ENCODE results near the gene SLC13A3.

SLC13A3 gene

DNA sequence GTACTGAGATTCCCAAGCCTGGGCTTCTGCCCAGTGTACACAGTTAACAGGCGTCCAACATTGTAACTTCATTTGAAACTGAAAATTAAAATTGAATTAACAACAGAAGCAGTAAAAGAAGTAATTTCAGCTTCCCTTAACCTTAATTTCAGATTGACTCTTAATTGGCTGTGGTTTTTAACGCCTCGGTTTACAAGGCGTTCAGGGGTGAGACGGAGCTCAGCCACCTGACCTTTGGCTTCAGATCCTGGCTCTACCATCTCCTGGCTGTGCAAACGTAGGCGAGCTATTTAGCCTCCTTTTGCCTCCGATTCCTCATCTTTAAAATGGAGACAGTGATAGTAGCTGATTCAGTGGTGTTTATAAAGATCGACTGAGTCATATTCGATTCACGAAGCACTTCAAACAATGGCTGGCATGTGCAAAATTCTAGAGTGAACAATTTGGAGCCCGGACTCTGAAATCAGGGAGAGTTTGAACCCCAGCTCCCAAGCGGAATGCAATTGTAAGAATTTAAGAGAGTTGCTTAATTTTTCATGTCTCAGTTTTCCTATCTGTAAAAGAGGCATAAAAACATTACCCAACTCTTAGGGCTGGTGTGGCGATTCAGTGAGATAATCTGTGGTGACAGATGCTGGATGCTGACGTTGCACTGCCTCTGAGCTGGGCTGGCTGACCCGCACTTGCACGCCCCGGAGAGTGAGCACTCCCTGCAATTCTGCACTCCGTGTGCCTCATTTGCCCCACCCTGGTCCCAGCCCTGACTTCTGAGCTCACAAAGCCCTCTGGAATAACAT is 77.3 kb downstream of the SLC13A3 start:
- DNase-seq = no peak

DNA sequence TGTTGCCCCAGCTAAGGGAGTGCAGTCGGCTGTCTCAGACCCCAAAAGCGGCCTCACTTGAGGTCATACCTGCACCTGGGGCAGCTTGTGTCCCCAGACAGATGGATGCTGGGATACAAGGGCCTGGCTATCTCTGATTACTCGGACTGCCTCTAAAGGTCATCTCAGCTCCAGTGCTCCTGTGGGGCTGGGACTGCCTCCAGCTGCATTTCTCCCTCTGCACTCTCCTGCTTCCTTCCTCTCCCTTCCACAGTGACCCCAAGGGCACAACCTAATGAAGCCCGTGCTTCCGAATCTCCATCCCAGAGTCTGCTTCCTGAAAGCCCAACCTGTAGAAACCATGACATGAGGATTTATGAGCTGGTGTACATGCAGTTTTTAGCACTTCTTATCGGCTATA is 78.0 kb downstream of the SLC13A3 start:
- DNase-seq = no peak

DNA sequence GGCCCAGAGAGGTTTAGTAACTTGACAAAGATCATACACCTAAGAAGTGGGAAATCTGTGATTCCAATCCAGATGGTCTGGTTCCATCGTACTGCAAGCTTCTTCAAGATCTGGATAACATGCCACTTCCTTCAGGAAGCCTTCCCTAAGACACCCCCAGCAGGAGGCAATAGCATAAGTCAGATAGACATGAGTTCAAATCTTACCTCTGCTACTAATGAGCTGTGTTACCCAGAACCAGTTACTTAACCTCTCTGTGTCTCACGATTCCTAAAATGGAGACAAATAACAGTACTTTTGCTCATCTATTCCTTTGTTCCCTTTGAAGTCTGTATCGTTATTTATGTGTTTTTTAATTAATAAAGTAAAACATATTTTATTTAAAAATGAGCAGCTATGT is 78.5 kb downstream of the SLC13A3 start:
- no peak for DNase-seq

DNA sequence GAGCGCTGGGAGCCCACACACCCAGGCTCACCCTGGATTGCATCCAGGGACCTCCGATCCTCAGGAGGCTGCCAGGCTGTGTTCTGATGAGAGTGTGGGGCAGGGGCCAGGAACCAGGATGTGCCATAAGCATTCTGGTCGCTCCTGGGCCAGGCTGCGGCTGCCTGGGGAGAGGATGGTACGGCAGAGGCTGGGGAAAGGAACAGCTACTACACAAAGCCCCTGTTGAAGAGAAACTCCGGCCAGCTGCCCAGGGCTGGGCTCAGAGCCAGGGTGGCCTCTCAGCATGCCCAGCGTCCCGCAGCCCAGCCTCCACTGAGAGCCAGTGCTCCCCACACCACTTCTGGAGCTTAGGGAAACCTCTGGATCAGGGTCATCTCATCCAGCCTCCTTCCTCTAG is 79.1 kb downstream of the SLC13A3 start:
- no peak for DNase-seq

DNA sequence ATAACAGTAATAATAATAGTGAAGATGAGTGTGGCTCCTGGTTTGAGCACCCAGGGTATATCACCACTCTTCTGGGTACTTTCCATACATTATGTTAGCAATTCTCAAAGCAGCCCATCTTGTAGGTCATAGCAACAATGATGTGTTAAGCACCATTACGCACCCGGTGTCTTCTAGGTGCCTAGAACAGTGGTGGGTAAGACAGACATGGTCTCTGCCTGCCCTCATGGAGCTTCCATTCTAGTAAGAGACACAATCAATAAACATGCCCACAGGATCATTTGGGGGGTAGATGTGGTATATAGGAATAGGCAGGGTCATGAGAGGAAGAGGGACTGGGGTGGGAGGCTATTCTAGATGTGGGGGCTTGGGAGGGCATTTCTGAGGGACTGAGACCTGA is 79.8 kb downstream of the SLC13A3 start:
- no peak for DNase-seq

DNA sequence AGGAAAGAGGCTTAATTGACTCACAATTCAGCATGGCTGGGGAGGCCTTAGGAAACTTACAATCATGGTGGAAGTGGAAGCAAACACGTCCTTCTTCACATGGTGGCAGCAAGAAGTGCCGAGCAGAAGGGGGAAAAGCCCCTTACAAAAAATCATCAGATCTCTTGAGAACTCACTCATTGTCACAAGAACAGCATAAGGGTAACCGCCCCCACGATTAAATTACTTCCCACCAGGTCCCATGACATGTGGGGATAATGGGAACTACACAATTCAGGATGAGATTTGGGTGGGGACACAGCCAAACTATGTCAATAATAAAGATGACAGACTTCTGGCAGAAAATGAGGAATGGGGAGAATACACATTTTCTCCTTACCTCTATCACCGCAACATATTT is 80.3 kb downstream of the SLC13A3 start:
- no peak for DNase-seq

DNA sequence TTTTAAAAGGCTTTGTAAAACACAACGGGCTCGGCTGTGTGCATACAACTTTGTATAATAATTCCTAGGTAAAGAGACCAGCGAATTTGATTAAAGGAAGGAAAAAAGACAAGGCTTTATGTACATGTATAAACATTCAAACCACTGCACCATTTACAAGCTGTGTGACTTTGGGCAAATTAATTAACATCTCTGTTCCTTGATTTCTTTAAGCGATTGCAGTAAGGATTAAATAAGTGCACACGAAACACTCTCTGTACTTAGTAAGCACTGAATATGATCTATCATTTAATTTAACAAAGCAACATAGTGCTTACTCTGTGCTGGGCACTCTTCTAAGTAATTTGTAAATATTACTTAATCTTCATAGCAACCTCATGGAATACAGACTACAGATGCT is 81.3 kb downstream of the SLC13A3 start:
- no peak for DNase-seq

DNA sequence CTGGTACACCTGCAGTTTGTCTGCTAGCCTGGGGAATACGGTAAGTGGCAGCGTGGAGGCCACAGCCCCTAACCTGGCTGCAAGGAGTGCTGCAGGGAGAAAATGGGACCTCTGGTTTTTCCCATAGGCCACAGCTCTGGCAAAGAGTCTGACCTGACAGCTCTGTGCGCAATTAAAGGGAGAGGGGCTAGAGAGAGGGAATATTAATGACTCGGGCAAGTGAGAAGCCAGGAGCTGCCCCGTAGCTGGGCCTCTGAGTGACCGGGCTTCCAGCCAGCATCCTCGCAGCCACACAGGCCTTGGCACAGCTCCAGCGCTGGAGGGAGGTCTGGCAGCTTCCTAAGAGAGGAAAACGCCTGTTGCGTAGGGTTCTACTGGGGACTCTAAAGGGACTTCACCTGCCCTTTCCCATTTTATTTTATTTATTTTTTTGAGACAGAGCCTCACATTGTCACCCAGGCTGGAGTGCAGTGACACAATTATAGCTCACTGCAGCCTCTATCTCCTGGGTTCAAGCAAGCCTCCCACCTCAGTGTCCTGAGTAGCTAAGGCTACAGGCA is 82.6 kb downstream of the SLC13A3 start:
- DNase-seq = no peak

DNA sequence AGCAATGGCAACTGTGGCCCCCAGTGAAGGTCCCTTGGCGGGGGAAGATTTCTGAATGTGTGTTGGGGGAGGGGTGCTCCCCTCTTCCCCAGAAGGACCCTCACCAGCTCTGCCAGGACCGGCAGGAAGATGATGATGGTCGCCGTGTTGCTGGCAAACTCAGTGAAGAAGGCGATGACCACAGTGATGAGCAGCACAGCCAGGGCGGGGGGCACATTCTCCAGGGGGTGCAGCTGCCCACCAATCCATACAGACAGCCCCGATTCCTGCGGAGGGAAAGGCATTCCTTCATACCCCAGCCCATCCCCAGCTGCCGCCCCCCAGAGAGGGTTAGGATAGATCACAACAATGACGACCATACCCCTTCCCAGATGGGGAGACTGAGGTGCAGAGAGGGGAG is 85.1 kb downstream of the SLC13A3 start:
- DNase-seq = no peak

DNA sequence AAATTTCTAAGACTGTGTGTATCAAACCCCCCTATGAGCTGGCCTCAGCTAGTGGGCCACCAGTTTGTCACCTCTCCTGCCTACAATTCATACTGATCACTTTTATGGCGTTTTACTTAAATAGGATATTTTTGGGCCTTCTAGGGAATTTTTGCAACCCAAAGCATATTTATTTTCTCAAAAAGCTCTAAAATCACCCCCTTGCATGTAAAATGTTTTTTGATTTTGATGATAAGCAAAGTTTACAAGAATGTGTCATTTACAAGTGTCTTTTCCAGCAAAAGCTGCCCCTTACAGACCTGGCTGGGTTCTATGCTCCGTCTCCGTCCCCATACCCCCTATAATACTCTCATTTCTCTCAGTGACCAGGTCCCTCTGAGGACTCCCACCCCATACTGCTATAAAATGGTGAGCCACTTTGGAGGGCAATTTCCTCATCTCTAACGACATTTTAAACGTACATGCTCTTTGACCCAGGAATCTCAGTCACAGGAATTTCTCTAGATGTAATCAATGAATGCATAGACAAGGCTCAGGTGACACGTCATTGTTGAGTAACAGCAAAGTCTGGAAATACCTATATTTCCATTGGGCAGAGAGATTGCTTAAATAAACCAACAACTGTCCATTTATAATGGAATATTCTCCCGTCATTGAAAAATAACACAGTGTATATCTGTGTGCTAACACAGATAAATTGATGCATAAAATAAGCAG is 86.9 kb downstream of the SLC13A3 start:
- DNase-seq = no peak

DNA sequence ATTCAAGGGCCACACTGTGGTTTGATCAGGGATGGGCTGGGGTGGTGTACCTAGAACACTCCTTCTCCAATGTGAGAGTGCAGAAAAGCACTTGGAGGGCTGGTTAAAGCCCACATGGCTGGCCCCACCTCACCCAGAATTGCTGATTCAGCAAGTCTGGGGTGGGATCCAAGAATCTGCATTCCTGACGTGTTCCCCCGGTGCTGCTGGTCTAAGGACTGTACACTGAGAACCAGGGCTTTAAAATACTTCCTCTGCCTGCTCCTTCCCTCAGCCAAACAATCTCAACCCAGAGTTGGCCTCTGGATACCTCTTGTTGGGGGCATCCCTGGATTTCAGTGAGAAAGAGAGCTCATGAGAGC is 87.4 kb downstream of the SLC13A3 start:
- no peak for DNase-seq

DNA sequence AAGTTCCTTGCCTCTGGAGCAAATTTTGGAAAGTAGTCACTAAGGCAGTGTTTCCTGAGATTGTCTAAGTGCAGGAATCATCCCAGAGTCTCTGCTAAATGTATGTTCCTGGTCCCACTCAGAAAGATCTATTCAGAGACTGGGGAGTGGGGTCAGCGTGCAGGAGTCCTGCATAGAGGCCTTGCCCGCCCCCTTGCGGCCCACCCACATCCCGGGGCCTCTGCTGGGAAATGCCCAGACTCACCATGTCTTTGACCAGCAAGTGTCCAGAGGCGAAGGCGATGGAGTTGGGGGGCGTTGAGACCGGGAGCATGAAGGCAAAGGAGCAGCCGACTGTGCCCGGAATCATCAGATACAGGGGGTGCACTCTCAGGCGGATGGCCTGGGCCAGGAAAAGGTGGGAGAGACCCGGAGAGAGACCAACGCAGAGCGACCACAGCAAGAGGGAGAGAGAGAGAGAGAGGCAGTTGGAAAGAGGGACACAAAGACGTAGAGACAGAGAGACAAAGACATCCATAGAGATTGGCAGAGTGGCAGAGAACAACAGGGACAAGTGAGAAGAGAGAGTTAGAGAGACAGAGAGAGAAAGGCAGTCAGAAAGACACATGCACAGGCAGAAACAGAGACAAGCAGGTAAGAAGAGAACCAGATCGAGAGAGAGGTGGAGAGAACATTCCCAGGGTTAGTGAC is 87.9 kb downstream of the SLC13A3 start:
- no peak for DNase-seq

DNA sequence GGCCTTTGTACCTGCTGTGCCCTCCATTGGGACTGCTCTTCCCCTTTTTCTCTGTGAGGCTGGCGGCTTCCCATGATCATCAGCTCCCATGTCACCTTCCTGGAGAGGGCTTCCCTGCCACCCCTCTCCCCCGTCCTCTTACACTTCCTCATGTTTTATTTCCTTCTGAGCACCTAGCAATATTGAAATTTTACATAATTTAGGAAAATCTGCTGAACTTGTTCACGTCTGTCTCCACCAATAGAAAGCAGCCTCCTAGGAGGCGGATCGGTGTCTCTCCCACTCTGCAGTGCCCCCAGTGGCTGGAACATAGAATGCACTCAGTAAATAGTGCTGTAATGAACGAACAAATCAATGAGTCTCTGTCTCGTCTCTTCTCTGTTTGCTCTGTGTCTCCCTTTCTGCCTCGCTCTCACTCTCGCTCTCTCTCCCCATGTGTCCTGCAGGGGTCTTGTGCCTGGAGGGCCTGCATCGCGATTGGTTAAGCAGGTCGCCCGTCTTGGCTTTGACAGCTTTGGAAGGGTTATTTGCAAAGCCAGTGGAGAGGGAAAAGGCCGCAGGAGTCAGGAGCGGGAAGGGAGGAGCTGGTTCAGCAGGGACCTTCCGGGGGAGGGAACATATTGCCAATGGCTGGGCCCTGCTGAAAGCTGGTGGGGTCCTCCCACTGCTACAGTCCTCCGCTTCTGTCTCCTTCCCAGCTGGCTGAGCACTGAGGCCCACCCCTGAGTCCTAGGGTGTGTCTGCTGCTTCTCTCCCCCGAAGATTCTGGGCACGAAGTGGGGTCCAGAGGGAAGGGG is 88.7 kb downstream of the SLC13A3 start:
- DNase-seq = peak; percentile 84

DNA sequence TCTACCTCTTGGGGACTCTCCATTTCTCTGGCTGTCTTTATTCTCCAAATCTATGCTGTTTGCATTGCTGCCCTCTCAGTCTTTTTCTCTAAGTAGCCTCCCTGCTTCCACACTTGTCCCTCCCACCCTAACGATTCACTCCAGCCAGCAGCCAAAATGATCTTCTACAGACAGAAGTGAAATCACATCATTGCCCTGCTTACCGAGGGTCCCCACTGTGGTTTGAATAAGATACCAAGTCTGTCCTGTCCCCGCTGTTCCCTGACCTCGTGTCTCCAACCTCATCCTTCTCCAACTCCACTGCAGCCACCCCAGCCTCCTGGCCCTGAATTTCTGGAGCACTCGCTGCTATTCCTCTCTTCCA is 89.3 kb downstream of the SLC13A3 start:
- no peak for DNase-seq

DNA sequence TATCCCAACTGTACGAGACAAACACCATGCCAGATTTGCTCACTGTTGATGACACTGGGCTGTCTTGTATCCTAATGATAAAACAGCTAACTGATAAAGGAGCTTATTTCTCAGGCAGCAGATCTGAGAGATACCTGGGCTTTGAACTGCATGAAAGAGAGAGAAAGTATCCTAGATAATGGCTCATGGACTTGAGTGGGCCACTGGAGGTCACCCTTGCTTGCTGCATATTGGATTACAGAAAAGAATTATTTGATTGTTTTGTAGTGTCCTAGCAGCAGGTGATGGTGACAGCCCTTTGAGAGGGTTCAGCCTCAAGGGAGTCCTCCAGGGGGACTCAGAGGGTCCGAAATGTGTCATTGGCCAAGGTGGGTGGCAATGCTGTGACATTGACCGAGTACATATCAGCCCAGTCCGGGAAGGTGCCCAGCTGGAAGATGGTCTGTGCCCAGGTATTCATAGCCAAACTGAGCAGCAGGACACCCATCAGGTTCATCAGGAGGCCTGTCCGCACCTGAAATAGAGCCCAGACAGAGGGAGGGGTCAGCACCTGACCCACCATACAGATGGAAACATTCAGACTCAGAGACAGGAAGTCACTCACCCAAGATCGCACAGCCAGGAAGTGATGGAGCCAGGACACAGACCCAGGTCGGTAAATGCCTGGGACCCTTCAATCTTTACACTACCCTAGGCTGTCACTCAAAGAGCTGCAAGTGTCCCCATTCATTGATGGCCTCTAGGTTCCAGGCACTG is 91.4 kb downstream of the SLC13A3 start:
- DNase-seq = no peak

DNA sequence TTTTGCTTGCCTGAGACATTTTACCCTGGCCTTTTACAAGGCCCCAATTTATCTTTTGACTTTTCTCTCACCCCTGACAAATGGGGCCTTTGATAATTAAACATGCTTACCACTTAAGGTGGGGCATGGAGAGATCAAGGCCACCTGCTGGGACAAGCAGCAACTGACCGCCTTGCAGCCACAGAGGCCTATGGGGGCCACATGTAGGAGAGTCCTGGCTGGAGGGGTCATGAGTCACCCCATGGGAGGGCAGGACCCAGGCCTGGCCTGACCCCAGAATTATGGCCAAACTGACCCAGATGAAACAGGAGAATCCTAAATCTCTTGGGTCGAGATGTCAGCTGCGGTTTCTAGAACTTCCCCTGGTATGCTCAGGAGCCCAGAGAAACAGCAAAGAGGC is 92.3 kb downstream of the SLC13A3 start:
- no peak for DNase-seq

DNA sequence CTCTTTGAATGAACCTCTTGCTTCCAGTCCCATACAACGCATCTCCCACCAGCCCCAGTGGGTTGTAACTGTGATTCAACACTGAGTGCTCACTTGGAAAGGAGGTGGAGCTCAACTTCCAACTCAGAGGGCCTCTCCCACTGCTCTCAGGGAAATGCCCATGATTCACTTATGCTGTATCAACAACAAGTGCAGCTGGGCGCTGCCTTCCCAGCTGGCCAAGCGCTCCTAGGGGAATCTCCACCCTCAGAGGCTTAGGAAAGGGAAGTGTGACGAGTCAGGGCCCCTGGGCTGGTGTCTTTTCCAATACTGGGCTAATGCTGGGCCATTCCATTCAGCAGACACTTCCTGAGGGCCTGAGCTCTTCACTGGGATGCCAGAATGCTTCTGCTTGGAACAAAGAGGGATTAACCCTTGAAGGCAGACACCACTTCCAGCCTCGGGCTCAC is 92.7 kb downstream of the SLC13A3 start:
- peak; percentile 56 for DNase-seq

DNA sequence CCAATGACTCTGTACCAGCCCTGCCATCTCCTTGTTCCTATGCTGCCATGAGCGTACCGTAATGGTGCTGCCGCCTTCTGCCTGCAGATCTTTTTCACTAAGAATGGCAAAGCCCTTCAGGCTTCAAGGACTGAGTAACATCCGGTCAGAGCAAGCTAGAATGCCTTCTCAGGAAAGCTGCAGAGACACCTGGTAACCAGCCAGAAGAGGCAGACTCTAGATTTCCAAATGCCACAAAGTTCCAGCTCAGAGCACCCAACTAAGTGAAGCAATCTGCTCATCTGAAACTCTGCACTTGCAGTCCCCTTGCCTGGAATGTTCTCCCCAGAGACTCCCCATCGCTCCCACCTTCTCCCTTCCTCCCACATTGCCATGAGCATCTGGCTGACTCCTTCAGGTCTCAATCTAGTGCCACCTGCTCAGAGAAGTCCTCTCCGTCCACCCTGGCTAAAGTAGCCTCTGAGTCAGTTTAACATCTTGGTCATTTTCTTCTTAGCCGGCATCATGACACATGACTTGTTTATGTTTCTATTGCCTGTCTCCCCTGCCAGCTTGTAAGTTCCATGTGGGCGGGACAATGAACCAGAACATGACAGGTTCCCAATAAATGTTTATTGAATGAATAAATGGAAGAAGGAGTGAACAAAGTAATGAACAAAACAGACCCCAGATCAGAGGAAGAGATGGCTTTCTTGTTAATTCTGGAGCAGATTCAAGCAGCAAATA is 93.9 kb downstream of the SLC13A3 start:
- DNase-seq = no peak

DNA sequence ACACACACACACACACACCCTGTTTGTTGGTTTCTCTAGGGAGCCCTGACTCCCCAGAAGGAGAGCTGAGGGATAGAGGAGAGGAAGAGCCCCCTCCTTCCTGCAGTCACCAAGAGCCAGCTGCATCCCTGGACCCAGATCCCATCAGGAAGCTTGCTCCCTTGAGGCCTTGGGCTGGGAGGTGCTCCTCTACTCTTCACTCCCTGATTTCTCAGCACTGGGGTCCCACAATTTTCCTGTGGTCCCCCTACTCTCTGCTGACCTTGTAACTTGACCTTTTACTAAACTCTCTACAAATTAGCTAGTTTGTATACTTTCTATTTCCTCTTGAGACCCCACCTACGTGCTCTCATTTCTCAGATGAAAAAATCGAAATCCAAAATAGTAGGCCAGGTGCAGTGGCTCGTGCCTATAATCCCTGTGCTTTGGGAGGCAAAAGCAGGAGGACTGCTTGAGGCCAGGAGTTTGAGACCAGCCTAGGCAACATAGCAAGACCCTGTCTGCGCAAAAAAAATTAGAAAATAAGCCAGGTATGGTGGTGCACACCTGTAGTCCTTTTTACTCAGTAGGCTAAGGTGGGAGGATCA is 95.8 kb downstream of the SLC13A3 start:
- DNase-seq = no peak

DNA sequence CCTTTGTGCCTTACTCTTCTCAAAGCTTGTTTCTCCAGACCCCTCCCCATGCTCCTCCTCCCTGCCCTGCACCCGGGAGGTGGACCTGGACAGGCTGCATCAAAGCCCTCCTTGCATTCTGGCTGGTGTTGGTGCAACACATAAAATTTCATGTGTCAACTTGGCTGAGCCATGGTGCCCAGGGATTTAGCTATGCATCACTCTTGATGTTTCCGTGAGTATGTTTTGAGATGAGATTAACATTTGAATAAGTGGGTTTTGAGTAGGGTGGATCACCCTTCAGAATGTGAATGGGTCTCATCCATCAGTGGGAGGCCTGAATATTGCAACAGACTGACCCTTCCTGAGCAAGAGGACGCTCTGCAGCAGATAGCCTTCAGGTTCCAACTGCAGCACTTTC is 96.4 kb downstream of the SLC13A3 start:
- no peak for DNase-seq

DNA sequence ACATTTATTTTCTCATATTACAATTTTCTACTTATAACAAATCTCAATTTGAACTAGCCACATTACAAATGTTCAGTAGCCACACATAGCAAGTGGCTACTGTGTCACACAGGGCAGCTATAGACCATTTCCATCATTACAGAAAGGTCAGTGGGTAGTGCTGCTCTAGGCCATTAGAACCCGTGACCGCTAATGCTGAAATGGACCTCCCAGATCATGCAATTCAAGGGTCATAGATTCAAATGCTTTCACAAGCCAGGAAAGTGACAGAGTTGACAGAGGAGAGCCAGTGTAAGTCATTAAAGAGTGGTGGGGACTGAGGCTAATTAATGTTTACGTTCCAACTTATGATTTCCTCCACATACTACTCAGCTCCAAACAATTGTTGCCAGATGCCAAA is 97.3 kb downstream of the SLC13A3 start:
- DNase-seq = no peak

Data from activated CD4-positive, alpha-beta T cell treated with anti-CD3 and anti-CD28 coated beads, Interleukin-2, Interleukin-6, amounts not matched to agents 100 ng/mL and 50 ng/mL, durations not matched to agents 16 hours and 8 hours (primary cell).